GM15510 (cell line): Measurements from ENCODE around the gene CFAP157.

Experiments
- POLR2A ChIP-seq: IDR thresholded peaks from 3 replicates; pipeline ENCODE4 v1.6.1; 2011; ENCODE audit warnings: borderline replicate concordance; ENCODE audit not compliant: insufficient read length; ENCODE audit errors: extremely low read depth

The CFAP157 gene

DNA sequence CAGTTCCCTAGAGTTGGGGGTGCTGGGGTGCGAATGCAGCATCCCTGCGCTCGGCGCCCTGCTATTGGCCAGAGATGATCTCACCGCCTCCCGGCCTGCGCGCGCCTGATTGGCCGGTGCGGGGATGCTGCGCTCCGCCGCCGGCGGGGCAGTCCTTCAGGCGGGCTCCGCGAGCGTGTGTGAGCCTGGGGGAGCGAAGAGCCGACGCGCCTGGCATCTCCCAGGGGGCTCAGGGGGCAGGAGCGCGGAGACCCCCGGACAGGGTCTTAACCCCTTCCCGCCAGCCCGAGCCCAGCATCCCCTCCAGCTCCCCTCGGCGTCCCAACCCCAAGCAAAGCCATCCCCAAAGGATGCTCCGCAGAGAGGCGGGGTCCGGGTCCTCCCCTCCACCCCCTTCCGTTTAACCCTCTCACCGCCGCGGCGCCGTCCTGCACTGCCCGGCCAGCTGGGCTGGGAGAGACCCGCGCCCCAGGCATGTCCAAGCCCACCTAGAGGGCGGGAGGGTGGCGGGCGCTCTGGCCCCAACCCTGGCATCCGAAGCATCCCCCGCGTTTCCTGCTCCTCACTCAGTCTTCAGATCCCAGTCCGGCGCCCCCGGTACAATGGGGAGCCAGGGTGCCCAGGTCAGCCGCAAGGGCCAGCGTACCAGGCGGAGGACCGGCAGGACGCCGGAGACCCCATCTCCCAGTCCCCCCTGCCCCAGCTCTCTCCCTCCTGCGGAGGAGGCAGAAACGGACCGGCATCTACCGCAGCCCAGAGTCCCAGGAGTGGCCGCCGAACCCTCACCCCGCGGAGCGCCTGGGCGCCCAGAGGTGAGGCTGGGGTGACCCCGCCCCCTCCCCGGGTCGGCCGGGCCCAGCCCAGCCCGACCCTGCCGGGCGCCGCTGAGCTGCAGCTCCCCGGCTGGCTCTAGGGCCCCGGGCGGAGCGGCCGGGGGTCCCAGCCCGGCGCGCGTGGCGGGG lies 47.6 kb downstream of the CFAP157 start:
- TF ChIP-seq POLR2A, result no peak

DNA sequence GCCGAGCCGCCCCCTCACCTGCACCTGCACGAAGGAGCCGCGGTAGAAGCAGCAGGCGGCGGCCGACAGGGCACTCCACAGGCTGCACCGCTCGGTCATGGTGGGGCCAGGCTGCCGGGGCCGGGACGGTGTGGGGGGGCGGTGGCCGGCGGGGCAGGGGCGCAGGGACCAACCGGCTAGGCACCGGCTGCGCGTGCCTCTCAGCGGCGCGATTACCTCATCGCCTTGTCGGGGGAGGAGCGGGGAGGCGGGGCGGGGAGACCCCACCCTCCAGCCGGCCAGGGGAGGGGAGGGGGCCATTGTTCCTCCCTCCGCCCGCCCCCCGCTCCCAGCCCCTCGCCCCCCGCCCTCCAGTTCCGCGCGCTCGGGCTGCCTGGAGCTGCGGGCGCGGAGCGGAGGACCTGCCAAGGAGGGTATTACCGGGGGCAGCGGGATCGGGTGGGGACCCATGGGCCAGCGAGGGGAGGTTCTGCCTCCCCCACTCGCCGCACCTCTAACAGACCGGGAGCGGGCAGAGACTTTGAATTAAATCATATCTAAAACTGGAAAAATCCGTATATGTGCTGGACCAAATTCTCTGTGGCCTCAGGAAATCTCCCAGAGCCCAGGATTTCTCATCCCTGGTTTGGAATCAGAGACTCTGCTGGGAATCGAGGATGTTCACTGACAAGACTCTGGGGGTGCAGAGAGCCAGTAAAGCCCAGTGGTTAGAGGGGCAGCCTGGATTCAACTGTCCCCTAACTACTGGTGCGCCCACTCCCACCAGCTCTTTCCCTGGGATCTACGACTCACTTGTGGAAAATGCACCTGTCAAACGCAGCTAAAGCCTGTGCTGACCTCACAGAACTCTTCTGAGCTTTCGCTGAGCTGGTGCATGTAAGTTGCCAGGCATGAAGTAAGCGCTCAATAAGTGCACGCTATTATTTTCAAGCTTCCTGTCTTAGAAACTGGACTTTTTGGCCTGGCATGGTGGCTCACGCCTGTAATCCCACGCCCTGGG lies 48.6 kb downstream of the CFAP157 start:
- TF ChIP-seq POLR2A, result no peak

DNA sequence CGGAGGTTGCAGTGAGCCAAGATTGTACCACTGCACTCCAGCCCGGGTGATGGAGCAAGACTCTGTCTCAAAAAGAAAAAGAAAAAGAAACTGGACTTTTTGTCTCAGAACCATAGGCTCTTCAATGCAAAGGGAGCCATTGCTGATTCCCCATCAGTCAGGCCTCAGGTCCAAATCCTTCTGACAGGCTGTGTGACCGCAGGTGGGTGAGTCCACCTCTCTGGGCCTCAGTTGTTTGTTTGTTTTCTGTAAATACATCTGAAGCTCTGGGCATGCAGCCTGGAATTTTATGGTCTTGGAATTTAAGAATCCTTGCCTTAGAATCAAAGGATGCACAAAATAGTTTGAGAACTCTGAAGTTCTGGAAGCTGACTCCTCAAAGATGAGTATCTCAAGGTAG lies 49.4 kb downstream of the CFAP157 start:
- TF ChIP-seq POLR2A, result no peak

DNA sequence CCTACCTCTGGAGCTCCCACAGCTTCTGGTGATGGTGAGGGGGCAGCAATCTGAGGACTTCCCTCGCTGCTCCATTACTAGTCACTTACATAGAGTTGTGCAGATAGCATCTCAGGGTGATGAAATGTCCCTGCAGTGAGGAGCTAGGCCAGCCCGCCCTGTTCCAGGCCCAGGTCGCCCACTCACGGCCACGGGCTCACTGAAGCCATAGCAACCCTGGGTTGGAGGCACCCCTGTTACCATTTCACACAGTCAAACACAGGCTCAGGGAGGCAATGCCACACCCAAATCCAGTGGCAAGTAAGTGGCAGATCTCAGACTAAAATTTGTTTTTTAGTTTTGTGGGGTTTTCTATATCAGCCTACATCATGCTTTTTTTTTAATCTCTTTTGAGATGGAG lies 52.1 kb downstream of the CFAP157 start:
- TF ChIP-seq POLR2A, result no peak

DNA sequence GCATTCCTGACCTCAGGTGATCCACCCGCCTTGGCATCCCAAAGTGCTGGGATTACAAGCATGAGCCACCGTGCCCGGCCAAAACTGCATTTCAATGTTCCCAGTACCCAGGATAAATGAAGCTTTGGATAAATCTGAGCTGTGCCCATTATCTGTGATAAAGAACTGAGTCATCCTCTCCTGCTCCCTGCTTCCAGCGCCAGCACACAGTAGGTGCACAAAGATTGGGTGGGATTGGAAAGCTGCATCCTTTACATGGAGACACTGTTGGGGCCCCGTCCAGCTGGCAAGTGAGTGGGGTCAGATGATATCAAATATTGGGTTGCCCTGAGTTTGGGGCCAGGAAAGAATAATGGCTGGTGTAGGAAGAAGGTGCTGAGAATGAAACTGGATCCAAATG lies 54.3 kb downstream of the CFAP157 start:
- no peak for TF ChIP-seq POLR2A

DNA sequence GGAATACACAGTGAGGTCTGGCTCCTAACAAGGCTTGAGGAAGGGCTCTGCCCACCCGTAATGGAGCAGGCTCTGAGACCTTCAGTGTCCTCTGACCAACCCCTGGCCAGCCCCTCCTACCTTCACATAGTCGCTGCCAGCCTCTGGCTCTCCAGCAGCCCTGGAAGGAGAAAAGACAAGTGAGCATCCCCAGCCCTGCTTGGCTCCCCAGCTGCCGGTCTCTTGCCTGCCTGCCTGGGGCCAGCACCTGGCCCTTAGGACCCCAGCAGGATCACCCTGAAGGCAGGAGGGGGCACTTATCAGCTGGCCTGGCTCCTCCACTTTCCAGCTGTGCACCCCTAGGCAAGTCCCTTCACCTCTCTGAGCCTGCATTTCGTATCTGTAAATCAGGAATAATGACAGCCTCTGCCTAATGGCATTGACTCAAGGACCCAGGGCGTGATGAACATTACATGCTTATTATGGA lies 54.7 kb downstream of the CFAP157 start:
- no peak for TF ChIP-seq POLR2A

DNA sequence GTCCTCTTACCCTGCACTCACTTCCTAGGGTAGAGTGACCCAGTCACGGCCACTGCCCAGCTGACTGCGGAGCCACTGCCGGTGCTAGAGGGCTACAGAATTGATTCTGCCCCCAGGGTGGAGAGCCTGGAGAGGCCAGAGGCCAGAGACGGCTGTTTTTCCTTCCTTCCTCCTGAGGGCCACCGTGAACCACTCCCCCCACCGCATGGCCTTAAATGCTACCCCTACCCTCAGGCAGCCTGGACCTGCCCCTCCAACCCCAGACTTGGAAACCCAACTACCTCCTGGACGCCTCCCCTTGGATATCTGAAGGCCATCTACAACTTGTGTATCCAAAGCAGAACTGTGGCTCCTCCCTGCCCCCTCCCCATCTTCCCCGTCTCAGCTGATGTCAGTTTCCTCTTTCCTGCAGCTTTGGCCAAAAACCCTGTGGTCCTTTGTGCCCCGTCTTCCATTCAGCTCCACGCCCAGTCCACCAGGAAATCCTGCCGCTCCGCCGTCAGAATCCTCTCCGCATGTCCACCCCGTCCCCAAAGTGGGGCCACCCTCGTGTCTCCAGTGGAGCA lies 55.4 kb downstream of the CFAP157 start:
- no peak for TF ChIP-seq POLR2A

DNA sequence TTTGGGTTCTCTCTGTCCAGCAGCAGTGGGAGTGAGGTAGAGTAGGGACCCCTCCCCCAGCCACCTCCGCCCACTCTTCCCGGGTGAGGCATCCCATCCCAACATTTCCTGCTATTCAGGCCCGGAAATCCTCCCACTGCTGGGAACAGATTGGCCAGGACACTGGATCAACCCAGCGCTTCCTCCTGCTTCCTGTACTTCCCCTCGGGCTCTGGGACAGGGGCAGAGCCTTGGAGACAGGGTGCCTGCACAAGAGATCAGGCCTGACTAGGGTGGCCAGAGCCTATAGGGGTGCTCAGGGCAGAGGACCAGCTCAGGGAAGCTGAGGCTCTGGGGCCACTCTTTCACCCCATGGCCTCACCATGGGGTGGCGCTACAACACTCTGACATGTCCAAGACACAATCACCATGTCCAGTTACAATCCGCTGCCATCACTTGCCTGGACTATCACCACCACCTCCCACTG lies 57.2 kb downstream of the CFAP157 start:
- TF ChIP-seq POLR2A, result no peak

DNA sequence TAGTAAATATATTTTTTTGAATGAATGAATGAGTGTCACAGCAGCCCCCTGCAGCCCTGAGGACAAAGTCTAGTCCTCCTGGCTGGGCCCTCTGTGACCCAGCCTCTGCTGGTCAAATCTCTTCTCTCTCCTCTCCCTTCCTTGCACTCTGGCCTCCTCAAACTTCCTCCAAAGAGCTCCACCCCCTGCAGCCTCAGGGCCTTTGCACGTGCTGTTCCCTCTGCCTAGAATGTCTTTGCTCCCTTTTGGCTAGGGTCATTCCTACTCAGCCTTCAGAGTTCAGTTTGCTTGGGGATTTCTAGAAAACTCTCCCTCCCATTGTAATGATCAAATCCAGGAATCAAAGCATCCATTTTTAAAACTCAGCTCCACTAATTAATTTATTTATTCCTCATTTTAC lies 58.6 kb downstream of the CFAP157 start:
- TF ChIP-seq POLR2A, result no peak
